Mesendoderm (in vitro differentiated cells): ENCODE measurements around the gene ZBTB34. TPM values are rescaled to one million over a fixed set of nuclear protein-coding genes. Genes with fewer than 3 reads are reported as not detected.
"Not testable (repeated sequence)": the region's sequence is repeated elsewhere in the genome, so short reads cannot be mapped to it uniquely, and the experiment has no call there.

ENCODE experiments used
- DNase-seq: peaks from one replicate; pipeline ENCODE4 v3.0.0; 2013
- H2AK5ac ChIP-seq: 2 replicates; pipeline ENCODE4 v1.6.1; 2013; ENCODE audit warnings: low read length, inconsistent platforms
- H2BK120ac ChIP-seq: 2 replicates; pipeline ENCODE4 v1.6.1; 2013; ENCODE audit warnings: low read depth, mild to moderate bottlenecking, low read length, moderate library complexity, mixed read lengths
- H2BK15ac ChIP-seq: replicated peaks from 2 replicates; pipeline ENCODE4 v1.6.1; 2013; ENCODE audit warnings: low read depth, mild to moderate bottlenecking, moderate library complexity
- H2BK5ac ChIP-seq: 2 replicates; pipeline ENCODE4 v1.6.1; 2013; ENCODE audit warnings: low read length, inconsistent platforms
- H3K18ac ChIP-seq: 2 replicates; pipeline ENCODE4 v1.6.1; 2013; ENCODE audit warnings: mild to moderate bottlenecking, low read length, mixed read lengths
- H3K23ac ChIP-seq: one replicate; pipeline ENCODE4 v1.6.1; 2013; ENCODE audit warnings: low read length
- H3K27ac ChIP-seq: 2 replicates; pipeline ENCODE4 v1.5.1; 2013; ENCODE audit warnings: low read depth, mild to moderate bottlenecking, inconsistent platforms, low read length, moderate library complexity
- H3K27me3 ChIP-seq: 2 replicates; pipeline ENCODE4 v1.6.1; 2013; ENCODE audit warnings: low read length, control low read depth, mild to moderate bottlenecking, inconsistent platforms; ENCODE audit not compliant: insufficient read depth, poor library complexity
- H3K36me3 ChIP-seq: 2 replicates; pipeline ENCODE4 v1.6.1; 2013; ENCODE audit warnings: low read length, inconsistent platforms; ENCODE audit not compliant: control insufficient read depth, insufficient read depth
- H3K4ac ChIP-seq: one replicate; pipeline ENCODE4 v1.6.1; 2013; ENCODE audit warnings: low read depth, mild to moderate bottlenecking, low read length, moderate library complexity
- H3K4me1 ChIP-seq: 2 replicates; pipeline ENCODE4 v1.6.1; 2013; ENCODE audit warnings: low read depth, low read length, inconsistent platforms; ENCODE audit not compliant: control insufficient read depth
- H3K4me2 ChIP-seq: 2 replicates; pipeline ENCODE4 v1.6.1; 2013; ENCODE audit warnings: low read length
- H3K4me3 ChIP-seq: 2 replicates; pipeline ENCODE4 v1.5.1; 2013; ENCODE audit warnings: mild to moderate bottlenecking, low read length
- H3K56ac ChIP-seq: one replicate; pipeline ENCODE4 v1.6.1; 2013; ENCODE audit warnings: low read length
- H3K79me1 ChIP-seq: 2 replicates; pipeline ENCODE4 v1.6.1; 2013; ENCODE audit warnings: low read length, inconsistent platforms
- H3K79me2 ChIP-seq: 2 replicates; pipeline ENCODE4 v1.6.1; 2013; ENCODE audit warnings: mild to moderate bottlenecking, low read length; ENCODE audit not compliant: control insufficient read depth, insufficient read depth
- H3K9ac ChIP-seq: 2 replicates; pipeline ENCODE4 v1.6.1; 2013; ENCODE audit warnings: low read length, inconsistent platforms
- H4K5ac ChIP-seq: one replicate; pipeline ENCODE4 v1.6.1; 2013; ENCODE audit warnings: low read length
- H4K8ac ChIP-seq: one replicate; pipeline ENCODE4 v1.6.1; 2013; ENCODE audit warnings: low read depth, mild to moderate bottlenecking, control low read depth, low read length, moderate library complexity
- WGBS: extraction: QIAGEN DNeasy Blood & Tissue Kit; methylation state at CpG from one replicate; pipeline ENCODE4 v1.1.7; 2013; ENCODE audit warnings: low lambda C conversion rate, missing lambda C conversion rate; ENCODE audit not compliant: insufficient coverage; ENCODE audit errors: extremely low coverage; 5-methylcytosine and 5-hydroxymethylcytosine counted together
- polyA plus RNA-seq, 2 experiments: library from polyadenylated mRNA; stranded (reverse); fragments of 200-250 nt; gene quantifications; one replicate each; pipeline ENCODE4 v1.2.3, GENCODE V29; 2013

The ZBTB34 gene
- polyA plus RNA-seq (2013, experiment 1 of 2) = 5.4 TPM
- 5.2 TPM for polyA plus RNA-seq (2013, experiment 2 of 2)

- peak within 1 kb of the TSS; percentile 65 for H3K4ac ChIP-seq
- peak; percentile 68 for DNase-seq
- no CpG with 5 or more reads among the region's 67 CpGs for WGBS
These were observed at the start of gene ZBTB34 for GRCh38 chr9:126860077-126860756. Gene ZBTB34 (plus strand): TSS chr9:126860639. CDS start chr9:126879400, 18,761 bp downstream.

GRCh38 chr9:126813072-126813471 lies 47.4 kb upstream of the ZBTB34 start:
- Histone ChIP-seq H3K36me3 (no peaks in the 10 kb centered on the region), H3K4ac (no peak overlapping the region), H3K18ac (no peak overlapping the region), H2BK5ac (no peak overlapping the region), H3K23ac (no peak overlapping the region), H3K79me2 (peaks cover 4% of the 10 kb centered on the region), H3K4me2 (no peak overlapping the region), H2BK120ac (no peak overlapping the region), H3K9ac (no peak overlapping the region), H3K4me3 (no peak overlapping the region), H4K8ac (no peak overlapping the region), H4K5ac (no peak overlapping the region), H3K56ac (no peak overlapping the region), H3K79me1 (peaks cover 5% of the 10 kb centered on the region), H2BK15ac (no peak overlapping the region), H3K4me1 (no peaks in the 10 kb centered on the region), H2AK5ac (no peak overlapping the region), H3K27ac (no peak overlapping the region), H3K27me3 (no peaks in the 10 kb centered on the region)
- no CpG with 5 or more reads among the region's 11 CpGs for WGBS
- DNase-seq = no peak

More at GRCh38 chr9:126860077-126860756, at the start of gene ZBTB34:
- Histone ChIP-seq H3K4me2 (peak within 1 kb of the TSS; percentile 86), H4K8ac (peak within 1 kb of the TSS; percentile 87), H2AK5ac (no peak within 1 kb of the TSS), H3K9ac (peak within 1 kb of the TSS; percentile 87), H3K27ac (peak within 1 kb of the TSS; percentile 79), H2BK15ac (no peak within 1 kb of the TSS), H4K5ac (no peak within 1 kb of the TSS), H3K4me3 (peak within 1 kb of the TSS; percentile 78), H2BK120ac (no peak within 1 kb of the TSS), H3K79me1 (peaks cover 16% of the 10 kb centered on the region), H3K27me3 (no peaks in the 10 kb centered on the region), H3K79me2 (peaks cover 23% of the 10 kb centered on the region), H3K4me1 (peaks cover 6% of the 10 kb centered on the region), H3K18ac (peak within 1 kb of the TSS; percentile 96), H3K56ac (peak within 1 kb of the TSS; percentile 96), H3K36me3 (no peaks in the 10 kb centered on the region), H2BK5ac (no peak within 1 kb of the TSS), H3K23ac (peak within 1 kb of the TSS; percentile 26)

- no peak overlapping the region for H3K23ac ChIP-seq
- H3K36me3 ChIP-seq = no peaks in the 10 kb centered on the region
- no peak overlapping the region for H4K8ac ChIP-seq
- H3K18ac ChIP-seq = no peak overlapping the region
- no peak overlapping the region for H3K4me2 ChIP-seq
- no peak overlapping the region for H2AK5ac ChIP-seq
- DNase-seq = no peak
- no peak overlapping the region for H3K27ac ChIP-seq
- H3K4me3 ChIP-seq = no peak overlapping the region
- no peak overlapping the region for H3K9ac ChIP-seq
- no peak overlapping the region for H2BK5ac ChIP-seq
- H3K56ac ChIP-seq = no peak overlapping the region
- H3K79me2 ChIP-seq = peaks cover 7% of the 10 kb centered on the region
- no peak overlapping the region for H2BK120ac ChIP-seq
- H2BK15ac ChIP-seq = no peak overlapping the region
- H4K5ac ChIP-seq = no peak overlapping the region
- no peaks in the 10 kb centered on the region for H3K27me3 ChIP-seq
- no peak overlapping the region for H3K4ac ChIP-seq
- H3K4me1 ChIP-seq = no peaks in the 10 kb centered on the region
- peaks cover 5% of the 10 kb centered on the region for H3K79me1 ChIP-seq
These were observed 46.3 kb upstream of the ZBTB34 start for GRCh38 chr9:126814091-126814490.

GRCh38 chr9:126817615-126818014 lies 42.8 kb upstream of the ZBTB34 start:
- not testable (repeated sequence) for H2BK120ac ChIP-seq, H3K56ac ChIP-seq, H3K4ac ChIP-seq, H3K79me1 ChIP-seq, H4K5ac ChIP-seq, DNase-seq, H3K79me2 ChIP-seq, H3K9ac ChIP-seq, H3K27ac ChIP-seq, H4K8ac ChIP-seq, H3K23ac ChIP-seq, H2AK5ac ChIP-seq, H3K4me1 ChIP-seq, H3K4me2 ChIP-seq, H3K36me3 ChIP-seq, H2BK15ac ChIP-seq, H2BK5ac ChIP-seq, H3K18ac ChIP-seq, H3K27me3 ChIP-seq, H3K4me3 ChIP-seq
- no CpG with 5 or more reads among the region's 7 CpGs for WGBS

GRCh38 chr9:126818482-126818881 lies 42.0 kb upstream of the ZBTB34 start:
- Histone ChIP-seq H3K36me3 (no peaks in the 10 kb centered on the region), H3K27me3 (no peaks in the 10 kb centered on the region), H3K56ac (no peak overlapping the region), H3K4ac (no peak overlapping the region), H3K4me2 (no peak overlapping the region), H2AK5ac (no peak overlapping the region), H4K5ac (no peak overlapping the region), H3K79me1 (peaks cover 4% of the 10 kb centered on the region), H4K8ac (no peak overlapping the region), H2BK120ac (no peak overlapping the region), H3K4me1 (no peaks in the 10 kb centered on the region), H2BK5ac (no peak overlapping the region), H3K18ac (no peak overlapping the region), H2BK15ac (no peak overlapping the region), H3K27ac (no peak overlapping the region), H3K9ac (no peak overlapping the region), H3K23ac (no peak overlapping the region), H3K79me2 (peaks cover 7% of the 10 kb centered on the region), H3K4me3 (no peak overlapping the region)
- no peak for DNase-seq
- WGBS = no CpG with 5 or more reads among the region's 5 CpGs

GRCh38 chr9:126819482-126819881 lies 41.0 kb upstream of the ZBTB34 start:
- Histone ChIP-seq H3K4me1 (no peaks in the 10 kb centered on the region), H3K18ac (no peak overlapping the region), H2BK15ac (no peak overlapping the region), H3K23ac (no peak overlapping the region), H3K27me3 (no peaks in the 10 kb centered on the region), H4K5ac (no peak overlapping the region), H3K36me3 (no peaks in the 10 kb centered on the region), H2AK5ac (no peak overlapping the region), H2BK5ac (no peak overlapping the region), H3K79me2 (peaks cover 7% of the 10 kb centered on the region), H3K4ac (no peak overlapping the region), H3K27ac (no peak overlapping the region), H3K9ac (no peak overlapping the region), H3K79me1 (peaks cover 4% of the 10 kb centered on the region), H3K56ac (no peak overlapping the region), H4K8ac (no peak overlapping the region), H2BK120ac (no peak overlapping the region), H3K4me2 (no peak overlapping the region), H3K4me3 (no peak overlapping the region)
- no CpG with 5 or more reads among the region's 1 CpG for WGBS
- DNase-seq = no peak
